Hepatocyte (in vitro differentiated cells): ENCODE results near the gene EPHA2.

Experiments used
- EZH2phosphoT487 ChIP-seq: fragments of 200-600 bp; sonication (generic); IDR thresholded peaks from one replicate; pipeline ENCODE4 v1.6.1; 2018; ENCODE audit warnings: antibody characterized with exemption, mild to moderate bottlenecking, low read depth, moderate library complexity; ENCODE audit not compliant: unreplicated experiment, severe bottlenecking
- TF ChIP-seq, protein P1 (sequence below): fragments of 200-600 bp; sonication (generic); IDR thresholded peaks from 2 replicates; pipeline ENCODE4 v1.5.1; 2016; ENCODE audit warnings: antibody characterized with exemption, mild to moderate bottlenecking; ENCODE audit not compliant: poor library complexity

GRCh38 chr1:16203550-16203949 lies 47.7 kb upstream of the EPHA2 start:
- TF ChIP-seq, protein P1, sequence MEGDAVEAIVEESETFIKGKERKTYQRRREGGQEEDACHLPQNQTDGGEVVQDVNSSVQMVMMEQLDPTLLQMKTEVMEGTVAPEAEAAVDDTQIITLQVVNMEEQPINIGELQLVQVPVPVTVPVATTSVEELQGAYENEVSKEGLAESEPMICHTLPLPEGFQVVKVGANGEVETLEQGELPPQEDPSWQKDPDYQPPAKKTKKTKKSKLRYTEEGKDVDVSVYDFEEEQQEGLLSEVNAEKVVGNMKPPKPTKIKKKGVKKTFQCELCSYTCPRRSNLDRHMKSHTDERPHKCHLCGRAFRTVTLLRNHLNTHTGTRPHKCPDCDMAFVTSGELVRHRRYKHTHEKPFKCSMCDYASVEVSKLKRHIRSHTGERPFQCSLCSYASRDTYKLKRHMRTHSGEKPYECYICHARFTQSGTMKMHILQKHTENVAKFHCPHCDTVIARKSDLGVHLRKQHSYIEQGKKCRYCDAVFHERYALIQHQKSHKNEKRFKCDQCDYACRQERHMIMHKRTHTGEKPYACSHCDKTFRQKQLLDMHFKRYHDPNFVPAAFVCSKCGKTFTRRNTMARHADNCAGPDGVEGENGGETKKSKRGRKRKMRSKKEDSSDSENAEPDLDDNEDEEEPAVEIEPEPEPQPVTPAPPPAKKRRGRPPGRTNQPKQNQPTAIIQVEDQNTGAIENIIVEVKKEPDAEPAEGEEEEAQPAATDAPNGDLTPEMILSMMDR = no peak
- TF ChIP-seq EZH2phosphoT487 = no peak
